HG02623 (cell line): ENCODE results near the gene TRIM10.
"Not testable (repeated sequence)": the region's sequence is repeated elsewhere in the genome, so short reads cannot be mapped to it uniquely, and the experiment has no call there.

Source experiments
- ATAC-seq: cut with Tn5 transposase; IDR thresholded peaks from one replicate; pipeline ENCODE4 v1.9.1; 2021; ENCODE audit warnings: moderate library complexity; ENCODE audit not compliant: unreplicated experiment

The TRIM10 gene

GRCh38 chr6:30130887-30131862 is 29.8 kb downstream of the TRIM10 start:
- ATAC-seq = no peak

GRCh38 chr6:30130179-30130679 is 30.8 kb downstream of the TRIM10 start:
- no peak for ATAC-seq

GRCh38 chr6:30129265-30130178 is 31.5 kb downstream of the TRIM10 start:
- no peak for ATAC-seq

- ATAC-seq = no peak
These were observed 33.5 kb downstream of the TRIM10 start for GRCh38 chr6:30127238-30128093.

- ATAC-seq = no peak
These were observed 38.5 kb downstream of the TRIM10 start for GRCh38 chr6:30122515-30122914.

- ATAC-seq = no peak
These were observed 39.3 kb downstream of the TRIM10 start for GRCh38 chr6:30121446-30122366.

GRCh38 chr6:30118691-30119090 is 42.3 kb downstream of the TRIM10 start:
- not testable (repeated sequence) for ATAC-seq

GRCh38 chr6:30116724-30117123 is 44.3 kb downstream of the TRIM10 start:
- no peak for ATAC-seq

GRCh38 chr6:30113841-30114240 is 47.2 kb downstream of the TRIM10 start:
- no peak for ATAC-seq

- no peak for ATAC-seq
These were observed 47.8 kb downstream of the TRIM10 start, which contains the start of gene TRIM31 for GRCh38 chr6:30113003-30113759. TRIM31 (minus strand) TSS chr6:30113090; CDS start chr6:30112805, 285 bp downstream.

- no peak for ATAC-seq
These were observed 48.5 kb downstream of the TRIM10 start for GRCh38 chr6:30112402-30112994.

GRCh38 chr6:30111266-30111856 is 49.6 kb downstream of the TRIM10 start:
- no peak for ATAC-seq

GRCh38 chr6:30104661-30105060 is 56.4 kb downstream of the TRIM10 start:
- no peak for ATAC-seq

- ATAC-seq = no peak
These were observed 57.2 kb downstream of the TRIM10 start for GRCh38 chr6:30103872-30104179.

GRCh38 chr6:30102970-30103871 is 57.8 kb downstream of the TRIM10 start:
- ATAC-seq = peak; percentile 59

GRCh38 chr6:30102414-30102969 is 58.5 kb downstream of the TRIM10 start:
- ATAC-seq = no peak
